Gastroesophageal sphincter (tissue), 2 donors: ENCODE data around the gene TMEM229B.
A peak's percentile ranks its signal among the peaks of the same experiment; 100 is the strongest.

Experiments used
- EP300 ChIP-seq: sonication (generic); formaldehyde crosslinking; IDR thresholded peaks from one replicate; pipeline ENCODE4 v1.6.1; 2017; ENCODE audit warnings: antibody characterized with exemption, mild to moderate bottlenecking
- POLR2A ChIP-seq, 2 donors: fragments of 450-650 bp; IDR thresholded peaks; one replicate each; pipeline ENCODE4 v1.6.1; 2017; ENCODE audit warnings: antibody characterized with exemption in 2 of 2, mild to moderate bottlenecking in 2 of 2, moderate library complexity in 1 of 2

- TF ChIP-seq EP300, result no peak
- peak in 1 of 2 donors; percentile 30 for TF ChIP-seq POLR2A (IDR thresholded peaks at IDR 0.05)
Measured at GRCh38 chr14:67532998-67533753, 44.7 kb upstream of the TMEM229B start, which contains the start of gene PLEKHH1.
